Endothelial cell of umbilical vein (primary cell): ENCODE results near the gene C3orf62. TPM values are rescaled to one million over a fixed set of nuclear protein-coding genes. Genes with fewer than 3 reads are reported as not detected.

Source experiments
- BruUV-seq: library from RNA; stranded (reverse); fragments of 400-500 nt; replicated peaks from 2 replicates; lab custom pipeline; 2021; lab: Mats Ljungman, UMichigan
- CTCF ChIA-PET: fragments of 300-600, 350-600 bp; sonication (Branson Sonifier 250); formaldehyde crosslinking; loops from one replicate; lab custom pipeline; 2021; ENCODE audit warnings: antibody characterized with exemption, inconsistent platforms; lab: Charles Lee
- POLR2A ChIA-PET: fragments of 300-600, 350-600 bp; sonication (Branson Sonifier 250); formaldehyde crosslinking; loops from one replicate; lab custom pipeline; 2021; ENCODE audit warnings: antibody characterized with exemption, inconsistent platforms; lab: Charles Lee
- DNase-seq: peaks from one replicate; pipeline ENCODE4 v3.0.0-alpha.2; 2011; ENCODE audit warnings: low read depth, low spot score
- FAIRE-seq: peaks from 2 replicates; lab custom pipeline; 2011; peaks lifted over from hg19 to GRCh38; lab: Jason Lieb, UNC
- H2AFZ ChIP-seq: 2 replicates; pipeline ENCODE4 v1.6.0; 2012; ENCODE audit warnings: low read depth, low read length, control low read depth, inconsistent platforms
- H3K27ac ChIP-seq: 2 replicates; pipeline ENCODE4 v1.5.1; 2011; ENCODE audit warnings: low read depth, mild to moderate bottlenecking, control low read depth, low read length, moderate library complexity; ENCODE audit not compliant: insufficient read depth
- H3K27me3 ChIP-seq, 2 experiments: 2 replicates each; pipeline versions ENCODE4 v1.6.0 to v1.6.1; 2011; ENCODE audit warnings: low read length in 2 of 2, mixed read lengths in 1 of 2; ENCODE audit not compliant: control insufficient read depth in 2 of 2, insufficient read depth in 2 of 2
- H3K36me3 ChIP-seq, 2 experiments: 2 replicates in 1 of 2; 3 replicates in 1 of 2; pipeline ENCODE4 v1.5.1; 2011; ENCODE audit warnings: low read length in 2 of 2, mild to moderate bottlenecking in 1 of 2, moderate library complexity in 1 of 2; ENCODE audit not compliant: control insufficient read depth in 2 of 2, insufficient read depth in 2 of 2; ENCODE audit errors: extremely low read depth in 1 of 2
- H3K4me1 ChIP-seq: 3 replicates; pipeline ENCODE4 v1.5.1; 2011; ENCODE audit warnings: mild to moderate bottlenecking, low read length; ENCODE audit not compliant: control insufficient read depth, insufficient read depth; ENCODE audit errors: extremely low read depth
- H3K4me2 ChIP-seq: 2 replicates; pipeline ENCODE4 v1.6.1; 2011; ENCODE audit warnings: low read length, control low read depth, mixed read lengths; ENCODE audit not compliant: insufficient read depth
- H3K4me3 ChIP-seq, 3 experiments: fragments of 200-600 bp in 1 of 3; sonication (generic), shearing (Covaris generic) in 1 of 3; replicated peaks in 1 of 3; 2 replicates each; pipeline ENCODE4 v1.5.1; 2011 to 2016; ENCODE audit warnings: control low read depth in 3 of 3, low read length in 3 of 3, mild to moderate bottlenecking in 2 of 3, inconsistent platforms in 1 of 3, low read depth in 1 of 3, moderate library complexity in 1 of 3; ENCODE audit not compliant: insufficient read depth in 1 of 3
- H3K79me2 ChIP-seq: 2 replicates; pipeline ENCODE4 v1.6.0; 2012; ENCODE audit warnings: low read length, inconsistent platforms; ENCODE audit not compliant: control insufficient read depth, insufficient read depth
- H3K9ac ChIP-seq: replicated peaks from 2 replicates; pipeline ENCODE3; 2011; ENCODE audit warnings: low read length, control low read depth; ENCODE audit not compliant: insufficient read depth; ENCODE audit errors: extremely low read depth
- H3K9me1 ChIP-seq: replicated peaks from 3 replicates; pipeline ENCODE4 v1.6.0; 2011; ENCODE audit warnings: mild to moderate bottlenecking, low read length; ENCODE audit not compliant: control insufficient read depth, insufficient read depth; ENCODE audit errors: extremely low read depth
- H3K9me3 ChIP-seq: replicated peaks from 2 replicates; pipeline ENCODE4 v1.5.1; 2012; ENCODE audit warnings: low read length, inconsistent platforms; ENCODE audit not compliant: control insufficient read depth, insufficient read depth
- H4K20me1 ChIP-seq: replicated peaks from 2 replicates; pipeline ENCODE3; 2011; ENCODE audit warnings: mild to moderate bottlenecking, low read length; ENCODE audit not compliant: control insufficient read depth, insufficient read depth; ENCODE audit errors: extremely low read depth
- EZH2 ChIP-seq: IDR thresholded peaks from 2 replicates; pipeline ENCODE4 v1.6.1; 2012; ENCODE audit warnings: borderline replicate concordance, low read depth, mild to moderate bottlenecking, moderate library complexity, low read length, inconsistent platforms; ENCODE audit not compliant: severe bottlenecking
- FOS ChIP-seq: IDR thresholded peaks from 2 replicates; pipeline ENCODE4 v1.6.1; 2011; ENCODE audit warnings: mild to moderate bottlenecking, low read length, moderate library complexity, borderline replicate concordance; ENCODE audit not compliant: insufficient read depth
- GATA2 ChIP-seq: IDR thresholded peaks from 2 replicates; pipeline ENCODE4 v1.7.0; 2011; ENCODE audit warnings: low read depth, mild to moderate bottlenecking, moderate library complexity, mixed read lengths, low read length; ENCODE audit not compliant: insufficient read length, insufficient read depth
- JUN ChIP-seq: IDR thresholded peaks from 2 replicates; pipeline ENCODE4 v1.6.1; 2011; ENCODE audit warnings: borderline replicate concordance, low read depth; ENCODE audit not compliant: insufficient read length, insufficient read depth
- MYC ChIP-seq: IDR thresholded peaks from one replicate; pipeline ENCODE4 v1.6.1; 2011; ENCODE audit warnings: mild to moderate bottlenecking, low read depth, low read length
- POLR2A ChIP-seq: IDR thresholded peaks from 2 replicates; pipeline ENCODE4 v1.6.1; 2012; ENCODE audit warnings: low read depth, mild to moderate bottlenecking, control low read depth, low read length
- POLR2AphosphoS5 ChIP-seq: IDR thresholded peaks from 2 replicates; pipeline ENCODE4 v1.6.1; 2012; ENCODE audit warnings: low read depth, mild to moderate bottlenecking, control low read depth, low read length, moderate library complexity; ENCODE audit not compliant: insufficient read depth
- dilution Hi-C: fragments of 300-500 bp; cut with MboI; formaldehyde crosslinking; loops from one replicate; pipeline ENCODE4 v1.15.0; 2019; ENCODE audit warnings: low sequenced_read_pairs; ENCODE audit not compliant: extremely low pct_ligation_motif_present
- intact Hi-C: fragments of 100-400 bp; cut with micrococcal nuclease; formaldehyde crosslinking; loops from one replicate; pipeline ENCODE4 v1.10.0; 2022
- polyA plus RNA-seq, 4 experiments: library from polyadenylated mRNA; depleted of rRNA in 3 of 4; stranded (reverse) in 3 of 4; unstranded in 1 of 4; fragments of >200 nt; gene quantifications; 2 replicates each; pipeline versions ENCODE4 v1.2.1 to v1.2.3, GENCODE V29; 2011 to 2012; ENCODE audit warnings: missing spikeins in 1 of 4
- total RNA-seq: library from RNA; stranded (reverse); gene quantifications from 2 replicates; pipeline ENCODE4 v1.2.3, GENCODE V29; 2021
- TF ChIP-seq, protein P1 (sequence below), 2 donors: IDR thresholded peaks; 1 replicate in 1 of 2; 2 replicates in 1 of 2; pipeline ENCODE4 v1.5.1; 2011; ENCODE audit warnings: low read length in 2 of 2, mild to moderate bottlenecking in 2 of 2, moderate library complexity in 2 of 2, control low read depth in 1 of 2, inconsistent platforms in 1 of 2, low read depth in 1 of 2; ENCODE audit not compliant: insufficient read depth in 1 of 2; ENCODE audit errors: extremely low read depth in 1 of 2
- TF ChIP-seq, protein P2 (sequence below): IDR thresholded peaks from 2 replicates; pipeline ENCODE4 v1.6.1; 2011; ENCODE audit not compliant: insufficient read depth, insufficient read length

The C3orf62 gene
- total and polyA plus RNA-seq, 2 donors (not counting 3 experiments of a cell fraction or from before 2014, with no cell fraction given) = 2.8 to 5.6 TPM

DNA sequence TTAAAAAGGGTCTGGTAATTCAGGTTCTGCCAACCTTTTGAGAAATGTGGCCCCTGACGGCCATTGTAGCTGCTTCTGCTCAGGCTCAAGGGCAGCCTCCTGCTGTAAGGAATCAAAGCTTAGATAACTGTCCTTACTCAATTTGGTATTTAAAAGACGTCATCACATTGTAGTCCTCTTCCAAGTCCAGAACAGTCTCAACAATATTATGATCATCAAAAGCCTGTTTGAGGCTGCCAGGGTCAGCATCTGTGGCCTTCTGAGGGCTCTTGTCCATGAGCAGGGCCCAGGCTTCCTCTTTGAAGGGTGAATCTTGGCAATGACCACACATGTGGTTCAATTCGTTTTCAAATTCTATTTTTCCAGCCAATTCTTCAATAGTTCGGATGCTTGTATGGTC, 6.0 kb downstream of the C3orf62 start:
- TF ChIP-seq POLR2A = no peak
- TF ChIP-seq JUN = no peak
- TF ChIP-seq, protein P1, sequence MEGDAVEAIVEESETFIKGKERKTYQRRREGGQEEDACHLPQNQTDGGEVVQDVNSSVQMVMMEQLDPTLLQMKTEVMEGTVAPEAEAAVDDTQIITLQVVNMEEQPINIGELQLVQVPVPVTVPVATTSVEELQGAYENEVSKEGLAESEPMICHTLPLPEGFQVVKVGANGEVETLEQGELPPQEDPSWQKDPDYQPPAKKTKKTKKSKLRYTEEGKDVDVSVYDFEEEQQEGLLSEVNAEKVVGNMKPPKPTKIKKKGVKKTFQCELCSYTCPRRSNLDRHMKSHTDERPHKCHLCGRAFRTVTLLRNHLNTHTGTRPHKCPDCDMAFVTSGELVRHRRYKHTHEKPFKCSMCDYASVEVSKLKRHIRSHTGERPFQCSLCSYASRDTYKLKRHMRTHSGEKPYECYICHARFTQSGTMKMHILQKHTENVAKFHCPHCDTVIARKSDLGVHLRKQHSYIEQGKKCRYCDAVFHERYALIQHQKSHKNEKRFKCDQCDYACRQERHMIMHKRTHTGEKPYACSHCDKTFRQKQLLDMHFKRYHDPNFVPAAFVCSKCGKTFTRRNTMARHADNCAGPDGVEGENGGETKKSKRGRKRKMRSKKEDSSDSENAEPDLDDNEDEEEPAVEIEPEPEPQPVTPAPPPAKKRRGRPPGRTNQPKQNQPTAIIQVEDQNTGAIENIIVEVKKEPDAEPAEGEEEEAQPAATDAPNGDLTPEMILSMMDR (IDR thresholded peaks at IDR 0.05; ENCODE audit: extremely low read depth in 1 of 2, insufficient read depth in 1 of 2, low read depth in 1 of 2, low read length in 2 of 2) = no peak
- TF ChIP-seq, protein P2, sequence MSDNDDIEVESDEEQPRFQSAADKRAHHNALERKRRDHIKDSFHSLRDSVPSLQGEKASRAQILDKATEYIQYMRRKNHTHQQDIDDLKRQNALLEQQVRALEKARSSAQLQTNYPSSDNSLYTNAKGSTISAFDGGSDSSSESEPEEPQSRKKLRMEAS = no peak
- TF ChIP-seq FOS = no peak
- no peak for TF ChIP-seq EZH2
- no peak for TF ChIP-seq POLR2AphosphoS5
- TF ChIP-seq GATA2 = no peak
- TF ChIP-seq MYC = no peak
- Histone ChIP-seq H4K20me1 (no peaks in the 10 kb centered on the region), H2AFZ (no peak overlapping the region), H3K4me1 (peaks cover 3% of the 10 kb centered on the region), H3K9me3 (no peaks in the 10 kb centered on the region), H3K27me3 (no peaks in the 10 kb centered on the region), H3K4me2 (no peak overlapping the region), H3K9me1 (no peaks in the 10 kb centered on the region), H3K9ac (no peak overlapping the region), H3K4me3 (no peak overlapping the region), H3K36me3 (no peaks in the 10 kb centered on the region), H3K27ac (no peak overlapping the region), H3K79me2 (no peaks in the 10 kb centered on the region)
- no peak for FAIRE-seq
- ChIA-PET CTCF (interaction anchor here (1.2 kb wide), 1 partner anchor 100 kb away, joined by 4 read pairs; the partner anchor contains the start of gene KLHDC8B), POLR2A (no interaction called here)
- no peak for DNase-seq
- BruUV-seq = no TSS peak
- intact Hi-C loops = no loop called here
- dilution Hi-C loops = no loop called here
